Effector memory CD8-positive, alpha-beta T cell (primary cell): Measurements from ENCODE around the gene LYZL6.
"Not testable (repeated sequence)": the region's sequence is repeated elsewhere in the genome, so short reads cannot be mapped to it uniquely, and the experiment has no call there.

ENCODE experiments used
- ATAC-seq: fragments of 150-1000 bp; cut with Tn5 transposase; replicated peaks from 2 replicates; pipeline ENCODE4 v1.10.0; 2021; ENCODE audit warnings: mild to moderate bottlenecking, moderate library complexity
- DNase-seq, 3 experiments: peaks; one replicate each; pipeline ENCODE4 v3.0.0; 2021
- H3K27ac Mint-ChIP-seq, 2 donors: one replicate each; pipeline ENCODE4 v1.8.0; 2022; ENCODE audit warnings: mild to moderate bottlenecking in 2 of 2, mixed read lengths in 2 of 2, moderate library complexity in 2 of 2
- H3K27me3 Mint-ChIP-seq, 2 donors: one replicate each; pipeline ENCODE4 v1.8.0; 2022; ENCODE audit warnings: mixed read lengths in 2 of 2
- H3K36me3 Mint-ChIP-seq: one replicate; pipeline ENCODE4 v1.8.0; 2022; ENCODE audit warnings: mild to moderate bottlenecking, moderate library complexity, mixed read lengths; ENCODE audit not compliant: insufficient read depth
- H3K4me1 Mint-ChIP-seq, 2 donors: one replicate each; pipeline ENCODE4 v1.8.0; 2022; ENCODE audit warnings: low read depth in 2 of 2, mixed read lengths in 2 of 2
- H3K4me3 Mint-ChIP-seq, 2 donors: one replicate each; pipeline ENCODE4 v1.8.0; 2022; ENCODE audit warnings: mild to moderate bottlenecking in 2 of 2, mixed read lengths in 2 of 2, moderate library complexity in 2 of 2
- H3K9me3 Mint-ChIP-seq, 2 donors: one replicate each; pipeline ENCODE4 v1.8.0; 2022; ENCODE audit warnings: mixed read lengths in 2 of 2

Gene LYZL6

DNA sequence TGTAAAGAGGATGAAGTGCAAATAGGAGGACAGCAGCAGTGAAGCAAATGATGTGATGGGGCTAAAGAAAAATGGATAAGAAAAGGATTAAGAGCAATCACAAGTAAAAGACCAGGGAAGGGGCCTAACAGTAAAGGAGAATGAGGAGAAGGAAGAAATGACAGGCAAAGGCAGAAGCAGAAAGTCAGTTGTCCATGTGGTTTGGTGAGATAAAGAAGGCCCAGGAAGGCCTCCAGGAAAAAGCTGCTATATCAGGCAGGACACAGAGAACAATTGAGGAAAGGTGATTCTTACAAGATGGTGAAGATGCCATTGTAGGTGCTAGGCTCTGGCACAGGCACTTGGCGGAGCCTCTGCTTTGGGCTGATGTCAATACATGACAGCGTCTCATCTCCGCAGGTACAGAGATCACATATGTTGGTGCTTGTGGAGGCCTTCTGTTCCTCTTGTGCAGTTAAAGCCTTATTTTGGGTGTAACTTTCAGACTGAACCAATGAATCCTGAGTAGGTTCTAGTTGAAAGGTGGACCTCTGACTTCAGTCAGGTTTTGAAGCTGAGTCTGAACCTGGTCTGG lies 31.1 kb downstream of the LYZL6 start:
- Mint-ChIP-seq H3K4me3 (no peak overlapping the region), H3K36me3 (no peaks in the 10 kb centered on the region), H3K4me1 (peaks cover 45 to 71% of the 10 kb centered on the region in 2 donors), H3K27me3 (no peaks in the 10 kb centered on the region), H3K27ac (no peak overlapping the region), H3K9me3 (no peaks in the 10 kb centered on the region)
- no peak for ATAC-seq
- DNase-seq, result no peak

DNA sequence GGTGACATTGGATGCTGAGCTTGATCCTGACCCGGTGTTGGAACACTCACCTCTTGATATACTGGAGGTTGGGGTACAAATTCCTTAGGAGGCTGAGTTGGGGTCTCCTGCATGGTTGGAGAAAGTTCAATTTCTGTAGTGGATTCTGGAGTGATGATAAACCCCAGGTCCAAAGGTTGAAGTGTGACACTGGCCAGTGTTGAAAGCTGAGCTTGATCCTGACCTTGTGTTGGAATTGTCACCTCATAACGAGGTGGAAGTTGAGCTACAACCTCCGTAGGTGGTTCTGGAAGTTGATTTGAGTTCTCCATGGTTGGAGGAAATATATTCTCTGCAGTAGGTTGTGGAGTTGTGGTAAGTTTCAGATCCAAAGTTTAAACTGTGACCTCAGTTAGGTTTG lies 34.1 kb downstream of the LYZL6 start:
- ATAC-seq (no peak), DNase-seq (no peak)
- Mint-ChIP-seq H3K27ac (no peak overlapping the region), H3K36me3 (no peaks in the 10 kb centered on the region), H3K4me3 (no peak overlapping the region), H3K9me3 (no peaks in the 10 kb centered on the region), H3K27me3 (no peaks in the 10 kb centered on the region), H3K4me1 (peaks cover 39 to 68% of the 10 kb centered on the region in 2 donors)

DNA sequence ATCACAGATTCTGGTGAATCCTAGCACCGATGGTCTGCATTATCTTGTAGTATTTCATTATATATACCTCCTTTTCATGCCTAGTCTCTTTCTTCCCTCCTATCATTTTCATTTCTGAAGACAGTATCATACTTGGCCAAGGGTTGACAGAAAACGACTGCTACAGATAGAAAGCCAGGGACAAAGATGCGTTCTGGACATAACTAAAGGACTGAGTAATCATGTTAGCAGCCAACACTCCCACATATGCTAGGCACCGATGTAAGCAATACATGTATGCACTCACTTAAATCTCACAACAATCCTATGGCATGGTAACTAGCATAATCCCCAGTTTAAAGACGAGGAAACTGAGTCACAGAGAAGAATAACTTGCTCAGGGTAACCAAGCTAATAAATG lies 35.8 kb downstream of the LYZL6 start:
- H3K9me3 Mint-ChIP-seq, result no peaks in the 10 kb centered on the region
- H3K4me3 Mint-ChIP-seq, result no peak overlapping the region
- no peak for DNase-seq
- H3K27me3 Mint-ChIP-seq, result no peaks in the 10 kb centered on the region
- H3K4me1 Mint-ChIP-seq, result peaks cover 24 to 59% of the 10 kb centered on the region in 2 donors
- ATAC-seq, result no peak
- peak overlapping the region in 1 of 2 donors; percentile 16 for H3K27ac Mint-ChIP-seq
- no peaks in the 10 kb centered on the region for H3K36me3 Mint-ChIP-seq

DNA sequence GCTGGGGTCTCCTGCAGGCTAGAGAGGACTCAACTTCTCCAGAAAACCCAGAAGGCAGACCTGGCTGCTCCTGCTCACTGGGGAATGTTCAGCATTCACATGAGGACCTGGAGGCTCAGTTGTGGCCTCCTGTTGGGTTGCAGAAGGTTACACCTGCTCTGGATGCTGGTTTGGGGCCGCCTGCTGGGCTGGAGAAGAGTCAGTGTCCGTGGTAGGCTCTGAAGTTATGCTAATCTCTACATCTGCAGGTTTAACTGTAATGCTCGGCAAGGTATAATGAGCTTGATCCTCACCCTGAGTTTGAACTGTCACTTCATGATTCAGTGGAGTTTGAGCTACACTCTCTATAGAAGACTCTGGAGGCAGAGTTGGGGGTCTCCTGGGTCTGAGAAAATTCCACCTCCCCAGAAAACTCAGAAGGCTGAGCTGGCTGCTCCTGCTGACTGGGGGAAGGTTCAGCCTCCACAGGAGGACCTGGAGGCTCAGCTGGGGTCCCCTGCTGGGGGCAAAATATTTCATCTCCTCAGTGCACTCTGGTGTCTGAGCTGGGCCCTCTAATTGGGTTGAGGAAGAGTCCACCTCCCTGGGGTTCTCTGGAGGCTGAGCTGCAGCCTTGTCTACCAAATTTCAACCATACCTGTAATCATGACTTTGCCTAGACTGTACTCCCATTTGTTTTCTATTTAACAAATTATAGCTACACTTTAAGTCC lies 36.4 kb downstream of the LYZL6 start:
- H3K27ac Mint-ChIP-seq, result peak overlapping the region in 1 of 2 donors; percentile 16
- H3K4me3 Mint-ChIP-seq, result no peak overlapping the region
- no peak for DNase-seq
- no peaks in the 10 kb centered on the region for H3K27me3 Mint-ChIP-seq
- ATAC-seq, result peak; percentile 49
- peaks cover 24 to 56% of the 10 kb centered on the region in 2 donors for H3K4me1 Mint-ChIP-seq
- no peaks in the 10 kb centered on the region for H3K9me3 Mint-ChIP-seq
- H3K36me3 Mint-ChIP-seq, result no peaks in the 10 kb centered on the region

DNA sequence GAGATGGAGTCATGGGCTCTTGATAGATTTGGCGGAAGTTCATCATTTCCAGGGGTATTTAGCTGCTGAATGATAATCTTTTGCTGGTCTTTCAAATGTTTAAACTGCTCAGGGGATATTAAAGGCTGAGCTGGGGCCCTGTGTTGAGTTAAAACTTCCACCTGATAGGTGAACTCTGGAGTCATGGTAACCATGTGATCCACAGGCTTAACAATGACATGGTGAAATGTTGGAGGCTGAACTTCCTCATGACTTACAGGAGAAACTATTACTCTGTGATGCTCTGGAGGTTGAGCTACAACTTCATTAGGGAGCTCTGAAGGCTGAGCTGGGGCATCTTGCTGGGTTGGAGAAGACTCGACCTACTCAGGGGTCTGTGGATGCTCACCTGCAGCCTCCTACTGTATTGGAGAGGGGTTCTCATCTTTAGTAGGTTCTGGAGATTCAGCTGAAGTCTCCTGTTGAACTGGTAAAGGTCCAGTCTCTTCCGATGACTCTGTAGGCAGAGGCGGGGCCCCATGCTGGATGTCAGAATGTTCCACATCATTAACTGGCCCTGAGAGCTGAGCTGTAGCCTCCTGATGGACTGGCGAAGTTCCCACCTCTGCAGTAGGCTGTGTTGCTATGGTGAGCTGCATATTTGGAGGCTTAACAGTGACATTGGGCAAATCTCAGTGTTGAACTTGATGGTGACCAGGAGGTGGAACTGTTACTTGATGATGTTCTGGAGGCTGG lies 37.2 kb downstream of the LYZL6 start:
- Mint-ChIP-seq H3K4me1 (peaks cover 28 to 52% of the 10 kb centered on the region in 2 donors), H3K4me3 (no peak overlapping the region), H3K36me3 (no peaks in the 10 kb centered on the region), H3K27me3 (no peaks in the 10 kb centered on the region), H3K9me3 (no peaks in the 10 kb centered on the region), H3K27ac (no peak overlapping the region)
- ATAC-seq, result no peak
- no peak for DNase-seq

DNA sequence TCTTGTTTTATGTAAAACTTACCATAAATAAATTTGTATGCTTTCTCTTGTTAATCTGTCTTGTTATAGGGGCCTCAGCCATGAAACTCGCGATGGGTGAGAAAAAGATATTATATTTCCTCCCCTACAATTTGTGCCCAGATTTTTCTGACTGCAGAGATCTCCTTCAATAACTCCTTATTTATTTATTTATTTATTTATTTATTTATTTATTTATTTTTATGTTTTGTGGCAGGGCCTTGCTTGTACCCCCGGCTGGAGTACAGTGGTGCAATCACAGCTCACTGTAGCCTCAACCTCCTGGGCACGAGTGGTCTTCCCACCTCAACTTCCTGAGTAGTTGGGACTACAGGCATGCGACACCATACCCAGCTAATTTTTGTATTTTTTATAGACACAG lies 40.1 kb downstream of the LYZL6 start:
- ATAC-seq, result no peak
- peak overlapping the region in 1 of 2 donors; percentile 95 for H3K27ac Mint-ChIP-seq
- H3K4me1 Mint-ChIP-seq, result peaks cover 46 to 64% of the 10 kb centered on the region in 2 donors
- H3K36me3 Mint-ChIP-seq, result peaks cover 4% of the 10 kb centered on the region
- no peak for DNase-seq
- H3K9me3 Mint-ChIP-seq, result no peaks in the 10 kb centered on the region
- H3K4me3 Mint-ChIP-seq, result peak overlapping the region in 1 of 2 donors; percentile 31
- no peaks in the 10 kb centered on the region for H3K27me3 Mint-ChIP-seq

DNA sequence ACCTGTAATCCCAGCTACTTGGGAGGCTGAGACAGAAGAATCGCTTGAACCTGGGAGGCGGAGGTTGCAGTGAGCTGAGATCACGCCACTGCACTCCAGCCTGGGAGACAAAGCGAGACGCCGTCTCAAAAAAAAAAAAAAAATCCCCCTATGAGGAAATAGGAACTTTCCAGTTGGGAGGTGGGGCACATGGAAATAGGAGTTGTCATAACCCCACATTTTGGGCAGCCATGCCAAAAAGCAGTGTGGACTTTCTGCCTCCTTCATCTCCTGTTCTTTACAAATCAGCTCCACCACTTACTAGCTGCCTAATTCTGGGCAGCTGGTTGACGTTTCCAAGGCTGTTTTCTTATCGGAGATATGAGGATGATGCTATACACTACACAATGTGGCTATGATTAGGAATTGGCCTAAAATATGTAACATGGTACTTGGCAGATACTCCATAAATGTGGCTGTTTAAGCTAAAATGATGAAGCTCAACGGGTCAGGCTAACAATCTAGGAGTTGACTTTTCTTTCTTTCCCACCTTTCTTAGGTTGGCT lies 41.8 kb downstream of the LYZL6 start:
- peaks cover 54 to 60% of the 10 kb centered on the region in 2 donors for H3K4me1 Mint-ChIP-seq
- peak overlapping the region; percentile 78 for H3K4me3 Mint-ChIP-seq

DNA sequence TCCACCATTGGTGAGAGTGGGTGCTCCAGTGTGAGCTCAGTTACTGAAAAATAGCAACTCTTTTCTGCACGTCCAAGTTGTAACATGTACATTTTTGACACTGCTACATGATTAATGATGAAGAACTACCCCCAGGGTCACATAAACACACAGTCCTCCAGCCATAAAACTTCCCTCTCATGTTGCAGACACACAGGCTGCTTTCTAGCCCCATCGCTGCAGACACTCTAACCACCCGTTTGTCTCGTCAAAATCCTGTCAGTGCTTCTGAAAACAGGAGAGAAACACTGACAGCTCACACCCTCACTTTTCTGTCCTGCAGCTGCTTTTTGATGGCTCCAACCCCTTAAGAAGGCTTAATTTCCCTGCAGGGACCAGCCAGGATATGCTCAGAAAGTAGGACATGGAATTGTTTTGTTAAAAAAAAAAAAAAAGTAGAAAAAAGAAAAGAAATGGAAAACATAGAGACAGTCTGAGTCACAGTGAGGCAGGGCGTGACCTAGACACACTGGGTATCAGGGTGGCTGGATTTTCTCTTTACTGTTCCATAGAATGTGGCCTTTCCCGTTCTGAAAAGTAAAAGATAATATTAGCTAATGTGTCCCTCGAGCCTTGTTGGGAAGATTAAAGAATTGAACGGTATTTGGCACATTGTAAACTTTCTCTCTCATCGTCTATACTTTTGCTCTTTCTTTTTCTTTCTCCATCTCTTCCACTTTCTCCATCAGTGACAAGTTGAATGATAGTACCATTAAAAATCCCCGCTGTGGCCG lies 42.6 kb downstream of the LYZL6 start:
- H3K4me3 Mint-ChIP-seq, result peak overlapping the region; percentile 78
- H3K27me3 Mint-ChIP-seq, result no peaks in the 10 kb centered on the region
- peaks cover 56 to 67% of the 10 kb centered on the region in 2 donors for H3K4me1 Mint-ChIP-seq
- H3K36me3 Mint-ChIP-seq, result peaks cover 12% of the 10 kb centered on the region
- peak; percentile 54 for ATAC-seq
- H3K27ac Mint-ChIP-seq, result peak overlapping the region; percentile 95 to 97
- DNase-seq, result peak in 2 of 3 experiments; percentile 50 to 56
- no peaks in the 10 kb centered on the region for H3K9me3 Mint-ChIP-seq

More for the DNA sequence above, 41.8 kb downstream of the LYZL6 start:
- Mint-ChIP-seq H3K27ac (peak overlapping the region; percentile 95 to 97), H3K36me3 (peaks cover 4% of the 10 kb centered on the region), H3K27me3 (no peaks in the 10 kb centered on the region), H3K9me3 (no peaks in the 10 kb centered on the region)
- DNase-seq (no peak), ATAC-seq (no peak)

DNA sequence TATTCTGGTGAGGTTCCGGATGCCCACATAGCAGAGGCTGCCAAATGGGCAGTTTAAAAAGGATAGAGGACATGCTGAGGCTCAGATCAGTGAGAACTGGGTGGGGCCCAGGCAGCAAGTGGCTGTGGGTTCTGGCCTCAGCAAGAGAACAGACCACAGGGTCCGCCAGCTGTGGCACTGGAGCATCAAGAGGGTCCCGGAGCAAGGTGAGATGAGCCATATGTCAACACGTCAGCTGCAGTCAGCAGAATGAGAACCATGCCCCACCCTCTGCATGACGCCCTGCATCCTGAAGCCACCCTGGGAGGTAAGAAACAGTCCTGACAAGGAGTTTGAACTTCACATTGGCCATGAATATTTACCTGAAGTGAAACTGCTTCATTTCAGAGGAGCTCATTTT lies 43.2 kb downstream of the LYZL6 start:
- peak; percentile 12 for ATAC-seq
- H3K9me3 Mint-ChIP-seq, result no peaks in the 10 kb centered on the region
- H3K27me3 Mint-ChIP-seq, result no peaks in the 10 kb centered on the region
- peak overlapping the region; percentile 95 to 97 for H3K27ac Mint-ChIP-seq
- peak overlapping the region; percentile 78 for H3K4me3 Mint-ChIP-seq
- peak in 2 of 3 experiments; percentile 22 to 29 for DNase-seq
- peaks cover 63 to 69% of the 10 kb centered on the region in 2 donors for H3K4me1 Mint-ChIP-seq
- peaks cover 13% of the 10 kb centered on the region for H3K36me3 Mint-ChIP-seq

DNA sequence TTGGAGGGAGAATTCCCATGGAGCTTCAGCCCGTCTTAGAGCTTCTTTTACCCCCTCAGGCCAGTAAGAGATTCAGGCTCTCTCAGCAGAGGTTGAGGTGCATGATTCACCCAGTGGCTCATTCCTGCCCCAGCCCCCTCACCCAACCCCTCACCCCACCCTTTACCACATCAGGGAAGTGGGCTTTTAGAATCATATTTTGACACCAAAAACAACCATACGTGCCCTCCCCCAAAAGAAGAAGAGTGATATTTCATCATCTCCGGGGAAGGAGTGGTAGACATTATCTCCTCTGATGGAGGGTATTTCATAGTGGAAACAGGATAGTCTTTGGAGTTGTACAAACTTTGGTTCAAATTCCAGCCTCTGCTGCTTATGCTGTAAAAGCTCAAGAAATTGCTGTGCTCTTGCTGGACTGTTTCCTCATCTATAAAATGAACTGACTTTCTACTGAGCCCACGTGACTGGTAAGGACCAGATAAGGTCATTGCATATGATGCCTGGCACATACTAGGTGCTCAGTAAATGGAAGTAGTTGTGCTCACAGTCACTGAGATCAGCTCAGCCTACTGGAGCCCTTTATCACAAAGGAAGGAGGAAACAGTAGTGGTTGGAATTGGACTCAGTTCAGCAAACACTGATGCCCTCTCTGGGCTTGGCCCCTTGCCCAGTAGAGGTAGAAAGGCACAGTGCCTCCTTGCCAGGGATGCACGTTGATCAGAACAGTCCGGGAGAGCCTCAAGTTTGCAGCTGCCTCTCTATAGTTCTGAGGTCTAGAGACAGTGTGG lies 45.0 kb downstream of the LYZL6 start:
- peak overlapping the region; percentile 95 to 97 for H3K27ac Mint-ChIP-seq
- H3K9me3 Mint-ChIP-seq, result no peaks in the 10 kb centered on the region
- peaks cover 18% of the 10 kb centered on the region for H3K36me3 Mint-ChIP-seq
- ATAC-seq (peak; percentile 20), DNase-seq (no peak)
- H3K4me1 Mint-ChIP-seq, result peaks cover 75 to 79% of the 10 kb centered on the region in 2 donors
- no peaks in the 10 kb centered on the region for H3K27me3 Mint-ChIP-seq
- H3K4me3 Mint-ChIP-seq, result peak overlapping the region; percentile 78

DNA sequence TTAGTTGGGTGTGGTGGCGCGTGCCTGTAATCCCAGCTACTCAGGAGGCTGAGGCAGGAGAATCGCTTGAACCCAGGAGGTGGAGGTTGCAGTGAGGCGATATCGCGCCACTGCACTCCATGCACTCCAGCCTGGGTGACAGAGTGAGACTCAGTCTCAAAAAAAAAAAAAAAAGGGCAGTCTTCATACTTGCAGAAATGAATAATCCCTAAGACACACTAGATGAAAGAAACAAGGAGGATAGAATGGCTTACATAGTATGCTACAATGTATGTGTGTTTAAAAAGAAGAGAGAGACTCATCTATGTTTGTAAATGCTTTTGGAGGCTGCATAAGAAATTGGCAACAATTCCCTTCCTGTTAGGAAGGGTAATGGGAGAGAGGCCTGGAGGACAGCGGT lies 45.7 kb downstream of the LYZL6 start:
- Mint-ChIP-seq H3K4me1 (peaks cover 79 to 82% of the 10 kb centered on the region in 2 donors), H3K4me3 (peak overlapping the region; percentile 78), H3K27ac (peak overlapping the region; percentile 95 to 97), H3K36me3 (peaks cover 18% of the 10 kb centered on the region)
- not testable (repeated sequence) for H3K9me3 Mint-ChIP-seq, H3K27me3 Mint-ChIP-seq, DNase-seq, ATAC-seq
